ENCODE results near the gene CYBB.

DNA sequence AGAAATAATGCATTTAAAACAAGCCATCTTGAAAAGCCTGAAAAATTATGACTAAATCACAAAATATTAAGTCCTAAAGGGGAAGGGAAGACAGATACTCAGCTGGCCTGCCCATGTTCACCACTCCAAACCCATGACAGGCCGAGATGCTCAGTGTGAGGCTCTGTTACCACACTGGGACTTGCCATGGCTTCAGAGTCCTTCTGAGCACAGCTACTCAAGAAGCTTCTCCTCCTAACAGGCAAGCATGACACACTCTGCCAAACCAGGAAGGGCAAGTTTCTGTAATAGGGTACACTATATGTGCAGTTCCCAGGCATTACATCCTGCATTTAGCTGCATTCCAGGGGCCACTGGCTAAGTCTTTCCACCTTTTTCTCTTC lies 34.0 kb upstream of the CYBB start:
- TF ChIP-seq CTCF (IDR thresholded peaks at IDR 0.05; ENCODE audit: poor library complexity) = no peak
- TF ChIP-seq EZH2phosphoT487 (IDR thresholded peaks at IDR 0.05; ENCODE audit: low read depth, severe bottlenecking, unreplicated experiment) = no peak

All from hepatocyte (in vitro differentiated cells).